HAP-1 (cell line): Measurements from ENCODE around the gene APPBP2.
"Not testable (repeated sequence)": the region's sequence is repeated elsewhere in the genome, so short reads cannot be mapped to it uniquely, and the experiment has no call there.

Experiments used
- DNase-seq, 2 experiments: peaks; one replicate each; pipeline ENCODE4 v3.0.0-alpha.2; 2016 to 2020; ENCODE audit warnings: low spot score in 2 of 2
- H3K27me3 ChIP-seq: fragments of 250-450 bp; sonication (Bioruptor Pico); 2 replicates; pipeline ENCODE4 v1.5.1; 2020; ENCODE audit warnings: low read depth, mild to moderate bottlenecking, moderate library complexity
- H3K36me3 ChIP-seq: fragments of 250-450 bp; sonication (Bioruptor Pico); replicated peaks from 2 replicates; pipeline ENCODE4 v1.5.1; 2020; ENCODE audit warnings: mild to moderate bottlenecking
- H3K4me1 ChIP-seq: fragments of 250-450 bp; sonication (Bioruptor Pico); 2 replicates; pipeline ENCODE4 v1.5.1; 2020; ENCODE audit warnings: mild to moderate bottlenecking
- H3K4me3 ChIP-seq: fragments of 250-450 bp; sonication (Bioruptor Pico); 2 replicates; pipeline ENCODE4 v1.5.1; 2020; ENCODE audit warnings: mild to moderate bottlenecking, moderate library complexity
- H3K9me3 ChIP-seq: fragments of 250-450 bp; sonication (Bioruptor Pico); 2 replicates; pipeline ENCODE4 v1.5.1; 2020; ENCODE audit warnings: mild to moderate bottlenecking, moderate library complexity
- in situ Hi-C: fragments of 300-500 bp; cut with MboI; formaldehyde crosslinking; loops from 3 replicates; pipeline ENCODE4 v1.14.3; 2020; ENCODE audit warnings: low sequenced_read_pairs, inconsistent platforms, mixed read lengths

The APPBP2 gene

DNA sequence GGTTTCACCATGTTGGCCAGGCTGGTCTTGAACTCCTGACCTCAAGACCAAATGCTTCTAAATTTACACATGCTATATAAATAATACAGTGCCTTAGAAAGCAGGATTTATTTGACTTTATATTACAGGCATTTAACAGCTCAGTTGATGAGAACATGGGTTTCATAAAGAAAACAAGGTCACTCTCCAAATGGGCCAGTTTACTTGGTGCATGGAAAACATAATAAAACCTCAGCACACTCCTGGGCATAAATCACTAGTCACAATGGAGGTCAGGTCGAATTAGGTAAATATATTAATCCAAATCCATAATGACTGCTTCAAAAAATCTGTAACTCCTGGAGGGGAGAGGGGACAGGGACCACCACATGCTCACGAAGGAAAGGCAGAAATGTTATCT is 24.5 kb downstream of the APPBP2 start:
- DNase-seq, result no peak
- peaks cover 7% of the 10 kb centered on the region; the same call in 1 of the 2 replicates for H3K36me3 ChIP-seq
- no peaks in the 10 kb centered on the region for H3K27me3 ChIP-seq
- no peaks in the 10 kb centered on the region for H3K4me1 ChIP-seq
- in situ Hi-C loops, result no loop called here
- no peaks in the 10 kb centered on the region for H3K9me3 ChIP-seq
- no peak overlapping the region for H3K4me3 ChIP-seq

DNA sequence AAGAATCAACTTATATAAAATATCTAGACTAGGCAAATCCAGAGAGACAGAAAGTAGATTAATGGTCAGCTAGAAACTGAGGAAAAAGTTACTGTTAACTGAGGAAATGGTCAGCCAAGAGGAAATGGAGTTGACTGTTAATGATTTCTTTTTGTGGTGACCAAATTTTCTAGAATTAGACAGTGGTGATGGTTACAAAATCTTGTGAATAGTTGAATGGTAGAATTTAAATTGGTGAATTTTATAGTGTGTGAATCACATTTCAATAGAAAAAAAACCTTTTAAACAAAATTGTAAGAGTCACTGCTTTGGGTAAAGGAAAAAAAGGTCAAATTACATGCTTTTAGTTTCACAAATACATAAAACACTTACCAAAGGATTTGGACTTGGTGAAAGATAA is 30.0 kb downstream of the APPBP2 start:
- Histone ChIP-seq H3K9me3 (peaks cover 14% of the 10 kb centered on the region), H3K4me1 (no peaks in the 10 kb centered on the region), H3K36me3 (peaks cover 19% of the 10 kb centered on the region), H3K27me3 (no peaks in the 10 kb centered on the region), H3K4me3 (no peak overlapping the region)
- in situ Hi-C loops, result no loop called here
- no peak for DNase-seq

DNA sequence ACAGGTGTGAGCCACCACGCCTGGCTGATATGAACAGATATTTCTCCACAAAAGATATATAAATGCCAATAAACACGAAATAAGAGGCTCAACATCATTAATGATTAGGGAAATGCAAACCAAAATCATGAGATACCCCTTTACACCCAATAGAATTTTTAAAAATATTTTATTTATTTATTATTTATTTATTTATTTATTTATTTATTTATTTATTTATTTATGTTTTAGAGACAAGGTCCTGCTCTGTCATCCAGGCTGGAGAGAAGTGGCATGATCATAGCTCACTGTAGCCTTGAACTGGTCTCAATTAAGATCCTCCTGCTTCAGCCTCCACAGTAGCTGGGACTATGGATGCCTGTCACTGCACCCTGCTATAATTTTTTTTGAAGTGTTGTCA is 30.8 kb downstream of the APPBP2 start:
- peaks cover 23% of the 10 kb centered on the region for H3K36me3 ChIP-seq
- no peaks in the 10 kb centered on the region for H3K27me3 ChIP-seq
- no peak overlapping the region for H3K4me3 ChIP-seq
- no peaks in the 10 kb centered on the region for H3K4me1 ChIP-seq
- peaks cover 14% of the 10 kb centered on the region for H3K9me3 ChIP-seq
- no peak for DNase-seq
- in situ Hi-C loops, result no loop called here

DNA sequence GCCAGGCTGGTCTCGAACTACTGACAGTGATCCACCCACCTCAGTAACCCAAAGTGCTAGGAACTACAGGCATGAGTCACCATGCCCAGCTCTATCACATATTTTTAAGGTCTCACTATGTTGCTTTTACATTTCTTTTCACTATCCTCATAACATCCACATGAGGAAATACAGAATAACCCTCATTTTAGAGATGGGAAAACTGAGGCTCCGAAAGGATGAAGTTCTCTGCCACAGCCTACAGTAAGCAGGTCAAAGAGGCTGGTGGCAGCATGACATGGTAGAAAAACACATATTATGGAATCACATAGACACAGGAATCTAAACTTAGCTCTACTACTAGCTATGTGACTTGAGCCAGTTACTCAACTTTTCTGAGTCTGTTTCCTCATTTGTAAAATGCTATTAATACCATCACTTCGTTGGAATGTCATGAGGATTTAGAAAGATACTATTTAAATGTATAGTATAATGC is 32.2 kb downstream of the APPBP2 start:
- H3K27me3 ChIP-seq, result no peaks in the 10 kb centered on the region
- in situ Hi-C loops, result no loop called here
- H3K36me3 ChIP-seq, result peaks cover 24% of the 10 kb centered on the region
- no peaks in the 10 kb centered on the region for H3K4me1 ChIP-seq
- no peak for DNase-seq
- peaks cover 14% of the 10 kb centered on the region for H3K9me3 ChIP-seq
- no peak overlapping the region for H3K4me3 ChIP-seq

DNA sequence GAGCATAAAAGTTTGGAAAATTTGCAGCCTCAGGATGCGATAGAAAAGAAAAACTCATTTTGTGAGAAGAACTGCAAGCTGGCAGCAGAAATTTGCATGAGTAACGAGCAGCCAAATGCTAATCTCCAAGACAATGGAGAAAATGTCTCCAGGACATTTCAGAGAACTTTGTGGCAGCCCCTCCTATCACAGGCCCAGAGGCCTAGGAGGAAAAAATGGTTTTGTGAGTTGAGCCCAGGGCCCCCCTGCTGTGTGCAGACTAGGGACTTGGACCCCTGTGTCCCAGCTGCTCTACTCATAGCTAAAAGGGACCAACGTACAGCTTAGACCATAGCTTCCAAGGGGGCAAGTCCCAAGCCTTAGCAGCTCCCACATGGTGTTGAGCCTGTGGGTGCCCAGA is 34.3 kb downstream of the APPBP2 start:
- in situ Hi-C loops, result no loop called here
- Histone ChIP-seq H3K27me3 (no peaks in the 10 kb centered on the region), H3K36me3 (peaks cover 17% of the 10 kb centered on the region), H3K9me3 (peaks cover 20% of the 10 kb centered on the region), H3K4me1 (no peaks in the 10 kb centered on the region), H3K4me3 (no peak overlapping the region)
- DNase-seq, result no peak

DNA sequence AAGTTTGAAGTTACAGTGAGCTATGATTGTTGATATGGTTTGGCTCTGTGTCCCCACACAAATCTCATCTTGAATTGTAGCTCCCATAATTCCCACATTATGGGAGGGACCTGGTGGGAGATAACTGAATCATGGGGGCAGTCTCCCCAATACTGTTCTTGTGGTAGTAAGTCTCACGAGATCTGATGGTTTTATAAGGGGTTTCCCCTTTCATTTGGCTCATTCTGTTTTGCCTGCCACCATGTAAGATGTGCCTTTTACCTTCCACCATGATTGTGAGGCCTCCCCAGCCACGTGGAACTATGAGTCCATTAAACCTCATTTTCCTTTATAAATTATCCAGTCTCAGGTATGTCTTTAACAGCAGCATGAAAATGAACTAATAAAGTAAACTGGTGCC is 35.4 kb downstream of the APPBP2 start:
- H3K27me3 ChIP-seq, H3K4me1 ChIP-seq, in situ Hi-C loops, H3K4me3 ChIP-seq, DNase-seq: not testable (repeated sequence)
- Histone ChIP-seq H3K9me3 (peaks cover 20% of the 10 kb centered on the region), H3K36me3 (peaks cover 13% of the 10 kb centered on the region)

DNA sequence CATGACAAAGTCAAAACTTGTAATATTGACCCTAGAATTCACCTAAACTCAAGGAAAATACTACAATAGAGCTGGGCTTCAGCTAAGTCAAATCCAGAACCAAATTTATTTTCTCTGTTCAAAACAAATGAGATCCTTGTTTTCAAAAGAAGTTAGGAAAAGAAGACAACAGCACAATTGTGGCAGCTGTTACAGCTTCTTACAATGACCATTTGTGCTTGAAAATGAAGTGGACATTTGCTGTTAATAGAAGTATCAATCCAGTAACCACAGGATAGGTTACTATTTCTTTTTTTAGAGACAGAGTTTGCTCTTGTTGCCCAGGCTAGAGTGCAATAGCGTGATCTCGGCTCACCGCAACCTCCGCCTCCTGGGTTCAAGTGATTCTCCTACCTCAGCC is 44.4 kb downstream of the APPBP2 start:
- DNase-seq, result no peak
- Histone ChIP-seq H3K36me3 (no peaks in the 10 kb centered on the region; the same call in 1 of the 2 replicates), H3K9me3 (no peaks in the 10 kb centered on the region; the same call in 1 of the 2 replicates), H3K27me3 (no peaks in the 10 kb centered on the region), H3K4me1 (no peaks in the 10 kb centered on the region), H3K4me3 (no peak overlapping the region)
- in situ Hi-C loops, result no loop called here

DNA sequence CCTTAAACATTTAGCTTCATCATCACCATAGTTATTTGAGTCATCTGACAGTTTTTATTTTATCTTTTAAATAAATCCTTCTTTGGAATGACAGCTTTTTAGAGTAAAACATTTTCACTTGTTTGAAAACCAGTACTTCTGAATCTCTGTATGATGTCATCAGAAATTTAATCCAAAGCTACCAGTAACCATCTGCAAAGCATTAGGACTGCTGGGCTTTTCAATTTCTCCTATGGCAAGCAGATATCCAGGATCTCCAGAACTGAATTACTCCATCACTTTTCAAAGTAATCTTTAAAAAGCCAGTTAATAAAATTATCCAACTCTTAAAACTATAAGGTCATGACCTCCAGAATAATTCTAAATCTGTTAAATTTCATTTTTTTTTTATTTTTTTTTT is 52.3 kb downstream of the APPBP2 start:
- H3K36me3 ChIP-seq, result no peaks in the 10 kb centered on the region; the same call in 1 of the 2 replicates
- DNase-seq, result no peak
- H3K9me3 ChIP-seq, result 0 out of 2 replicates have a peak, but pooled peaks cover 4% of the 10 kb centered on the region
- no peak overlapping the region for H3K4me3 ChIP-seq
- H3K4me1 ChIP-seq, result peaks cover 13% of the 10 kb centered on the region
- in situ Hi-C loops, result no loop called here
- H3K27me3 ChIP-seq, result no peaks in the 10 kb centered on the region

DNA sequence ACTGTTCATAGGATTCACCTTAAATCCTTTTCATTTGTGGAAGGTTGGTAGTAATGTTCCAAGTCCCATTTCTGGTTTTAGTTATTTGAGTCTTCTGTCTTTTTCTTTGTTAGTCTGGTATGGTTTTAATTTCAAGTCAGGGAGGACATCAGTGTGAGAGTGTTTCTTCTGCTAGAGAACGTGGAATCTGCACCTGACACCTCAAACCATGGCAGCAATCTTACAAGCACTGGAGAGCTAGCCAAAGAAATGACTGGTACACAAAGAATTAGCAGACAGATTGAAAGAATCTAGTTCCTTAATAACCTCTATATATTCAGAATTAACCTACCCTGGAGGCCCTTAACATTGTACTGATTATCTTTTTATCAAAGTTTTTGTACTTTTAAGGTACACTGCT is 53.6 kb downstream of the APPBP2 start:
- no peak overlapping the region for H3K4me3 ChIP-seq

DNA sequence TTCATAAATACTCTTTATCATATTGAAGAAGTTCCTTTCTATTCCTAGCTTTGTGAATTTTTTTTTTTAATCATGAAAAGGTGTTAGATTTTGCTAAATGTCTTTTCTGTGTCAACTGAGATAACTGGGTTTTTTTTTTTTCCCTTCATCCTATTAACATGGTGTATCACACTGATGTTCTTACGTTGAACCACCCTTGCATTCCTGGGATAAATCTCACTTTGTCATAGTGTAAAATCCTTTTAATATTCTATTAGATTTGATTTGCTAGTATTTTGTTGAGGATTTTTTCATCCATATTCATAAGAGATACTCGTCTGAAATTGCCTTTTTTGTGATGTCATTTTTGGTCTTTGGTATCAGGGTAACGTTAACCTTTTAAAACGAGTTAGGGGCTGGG is 54.6 kb downstream of the APPBP2 start:
- Histone ChIP-seq H3K27me3 (no peaks in the 10 kb centered on the region), H3K9me3 (0 out of 2 replicates have a peak, but pooled peaks cover 4% of the 10 kb centered on the region), H3K36me3 (0 out of 2 replicates have a peak, but pooled peaks cover 3% of the 10 kb centered on the region), H3K4me1 (peaks cover 13% of the 10 kb centered on the region), H3K4me3 (no peak overlapping the region)
- no peak for DNase-seq
- in situ Hi-C loops, result no loop called here

More for the DNA sequence above, 53.6 kb downstream of the APPBP2 start:
- Histone ChIP-seq H3K36me3 (0 out of 2 replicates have a peak, but pooled peaks cover 3% of the 10 kb centered on the region), H3K9me3 (0 out of 2 replicates have a peak, but pooled peaks cover 4% of the 10 kb centered on the region), H3K27me3 (no peaks in the 10 kb centered on the region), H3K4me1 (peaks cover 13% of the 10 kb centered on the region)
- in situ Hi-C loops, result no loop called here
- no peak for DNase-seq

DNA sequence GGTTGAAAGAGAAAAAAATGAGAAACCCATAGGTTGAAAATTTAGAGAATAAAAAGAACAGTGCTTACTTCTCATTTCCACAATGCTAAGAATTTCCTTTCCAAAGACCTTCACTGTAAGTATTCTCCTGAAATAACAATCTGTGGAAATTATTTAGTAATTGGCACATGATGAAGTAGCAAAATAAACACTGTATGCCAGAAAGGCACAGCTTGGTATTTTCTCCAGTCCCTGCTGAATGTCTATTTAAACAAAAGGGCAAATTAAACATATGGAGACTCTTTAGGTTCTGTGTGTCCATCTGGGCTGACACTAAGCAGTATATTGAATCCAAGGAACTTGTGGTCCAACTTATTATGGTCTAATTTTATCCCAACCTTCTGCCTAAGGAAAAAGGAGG is 57.7 kb downstream of the APPBP2 start:
- 0 out of 2 replicates have a peak, but pooled peaks cover 4% of the 10 kb centered on the region for H3K9me3 ChIP-seq
- H3K36me3 ChIP-seq, result peaks cover 12% of the 10 kb centered on the region
- H3K4me3 ChIP-seq, result no peak overlapping the region
- DNase-seq, result no peak
- peaks cover 13% of the 10 kb centered on the region for H3K4me1 ChIP-seq
- in situ Hi-C loops, result no loop called here
- no peaks in the 10 kb centered on the region for H3K27me3 ChIP-seq

DNA sequence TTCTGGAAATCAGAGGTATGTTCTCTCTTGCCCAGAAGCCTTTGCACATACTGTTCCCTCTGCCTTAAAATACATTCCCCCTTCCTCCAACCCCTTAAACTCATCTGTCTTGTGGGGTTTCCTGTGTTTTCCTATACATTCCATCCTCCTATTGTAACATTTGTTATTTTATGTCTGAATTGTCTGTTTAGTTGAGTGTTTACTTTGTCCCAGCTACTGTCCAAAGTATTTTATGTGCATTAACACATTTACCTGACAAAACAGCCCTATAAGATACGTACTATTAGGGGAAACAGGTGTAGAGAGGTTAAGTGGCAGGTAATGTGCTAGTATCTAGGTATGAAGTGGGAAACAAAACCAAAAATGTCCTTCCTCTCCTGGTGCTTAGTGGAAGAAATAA is 61.7 kb downstream of the APPBP2 start:
- in situ Hi-C loops, result no loop called here
- Histone ChIP-seq H3K36me3 (peaks cover 29% of the 10 kb centered on the region), H3K9me3 (no peaks in the 10 kb centered on the region), H3K27me3 (no peaks in the 10 kb centered on the region), H3K4me1 (peaks cover 1% of the 10 kb centered on the region), H3K4me3 (no peak overlapping the region)
- DNase-seq, result no peak

DNA sequence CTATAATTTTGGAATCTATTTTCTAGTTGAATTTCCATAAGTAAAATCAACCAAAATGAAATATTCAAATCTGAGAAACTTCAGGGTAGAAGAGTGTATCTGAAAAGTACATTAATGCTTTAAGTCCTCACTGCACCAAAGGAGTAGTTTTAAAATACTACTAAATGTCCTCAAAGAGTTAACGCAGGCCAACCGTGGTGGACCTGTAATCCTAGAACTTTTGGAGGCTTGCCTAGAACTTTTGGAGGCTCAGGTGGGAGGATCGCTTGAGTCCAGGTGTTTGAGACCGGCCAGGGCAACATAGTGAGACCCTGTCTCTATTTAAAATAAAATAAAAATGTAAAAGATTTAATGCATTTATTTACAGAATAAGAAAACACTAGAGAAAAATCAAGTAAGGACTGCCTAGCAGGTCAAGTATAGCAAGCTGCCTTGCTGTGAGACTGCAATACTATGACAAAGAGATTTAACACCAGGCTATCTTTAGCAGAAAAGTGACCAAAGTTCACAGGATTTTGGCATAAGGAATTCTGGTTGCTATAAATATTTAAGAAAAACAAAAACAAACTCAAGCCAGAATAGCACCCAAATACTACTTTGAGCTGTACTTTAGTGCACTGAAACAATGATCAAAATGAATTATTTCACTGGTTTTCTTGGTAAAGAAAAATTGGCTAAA is 62.7 kb downstream of the APPBP2 start:
- no peaks in the 10 kb centered on the region for H3K9me3 ChIP-seq
- no peak for DNase-seq
- in situ Hi-C loops, result no loop called here
- no peaks in the 10 kb centered on the region for H3K27me3 ChIP-seq
- H3K4me3 ChIP-seq, result no peak overlapping the region
- H3K4me1 ChIP-seq, result no peaks in the 10 kb centered on the region
- H3K36me3 ChIP-seq, result peaks cover 27% of the 10 kb centered on the region

DNA sequence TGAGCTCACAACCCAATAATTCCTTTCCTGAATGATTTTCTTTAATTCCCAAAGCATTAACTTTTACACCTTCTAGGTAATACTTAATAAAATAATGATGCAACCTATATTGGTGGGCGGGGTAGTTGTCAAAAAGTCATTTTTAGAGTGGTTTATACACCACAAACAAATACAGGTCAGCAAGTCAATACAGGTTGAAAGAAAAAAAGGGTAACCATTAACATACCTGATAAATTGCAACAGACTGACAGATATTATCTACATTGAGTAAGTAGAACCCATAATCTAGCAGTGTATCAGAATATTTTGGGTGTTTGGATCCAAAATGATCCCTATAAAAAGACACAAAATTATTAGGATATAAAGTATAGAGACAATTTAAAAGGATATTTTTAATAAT is 64.5 kb downstream of the APPBP2 start:
- 0 out of 2 replicates have a peak, but pooled peaks cover 4% of the 10 kb centered on the region for H3K9me3 ChIP-seq
- no peak overlapping the region for H3K4me3 ChIP-seq
- no peak for DNase-seq
- no peaks in the 10 kb centered on the region for H3K4me1 ChIP-seq
- no peaks in the 10 kb centered on the region for H3K27me3 ChIP-seq
- peaks cover 35% of the 10 kb centered on the region for H3K36me3 ChIP-seq
- in situ Hi-C loops, result no loop called here
